Measurements from ENCODE around the gene REEP1.
"Not testable (repeated sequence)": the region's sequence is repeated elsewhere in the genome, so short reads cannot be mapped to it uniquely, and the experiment has no call there.

The REEP1 gene

DNA sequence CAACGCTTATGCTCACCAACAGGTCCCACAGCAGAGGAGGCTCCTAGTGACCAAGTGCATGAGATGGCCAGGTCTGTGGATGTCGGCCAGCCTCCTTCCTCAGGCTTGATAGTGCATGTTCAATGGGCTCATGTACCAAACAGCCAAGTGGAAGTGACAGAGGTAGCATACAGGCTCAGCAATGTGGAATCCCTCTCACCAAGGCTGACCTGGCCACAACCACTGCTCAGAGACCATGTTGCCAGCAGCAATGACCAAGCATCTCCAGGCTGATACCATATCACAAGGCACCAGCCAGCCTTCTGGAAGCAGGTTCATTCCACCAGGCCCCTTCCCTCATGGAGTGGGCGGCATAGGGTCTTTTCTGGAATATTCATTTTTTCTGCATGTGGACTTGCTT is 61.5 kb downstream of the REEP1 start:
- DNase-seq, result no peak

DNA sequence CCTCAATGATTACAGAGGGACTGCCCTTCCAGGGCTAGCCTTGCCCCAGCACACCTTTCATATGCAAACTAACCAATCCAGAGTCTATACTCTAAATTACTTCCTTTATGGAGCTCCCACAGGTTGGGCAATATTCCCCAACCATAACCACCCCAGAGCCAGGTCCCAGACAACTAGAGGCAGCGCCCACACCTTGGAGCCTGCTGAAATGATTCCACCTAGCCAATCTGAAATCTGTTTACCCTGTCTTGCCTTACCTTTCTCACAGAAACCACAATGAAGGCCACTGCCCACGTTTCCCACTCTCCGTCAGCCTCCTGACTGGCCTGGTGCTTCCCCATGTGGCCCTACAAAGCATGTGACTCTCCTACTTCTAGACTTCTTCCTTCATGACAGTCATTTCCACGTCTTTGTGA is 62.0 kb downstream of the REEP1 start:
- no peak for DNase-seq

DNA sequence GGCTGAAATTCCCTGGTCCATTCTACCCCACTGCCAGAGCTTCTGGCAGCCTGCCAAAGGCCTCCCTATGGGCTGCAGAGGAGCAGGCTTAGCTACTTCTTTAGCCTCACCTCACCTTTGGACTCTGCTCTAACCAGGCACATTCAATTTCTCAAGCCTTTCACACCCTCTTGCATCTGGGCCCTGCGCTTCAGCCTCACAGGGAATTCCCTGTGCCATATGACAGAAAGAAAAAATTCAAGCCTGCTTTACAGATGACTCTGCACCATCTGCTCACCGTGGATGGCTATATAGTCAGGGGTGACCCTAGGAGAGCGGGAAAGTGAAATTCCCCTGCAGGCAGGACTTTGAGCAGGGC is 62.5 kb downstream of the REEP1 start:
- DNase-seq, result no peak

DNA sequence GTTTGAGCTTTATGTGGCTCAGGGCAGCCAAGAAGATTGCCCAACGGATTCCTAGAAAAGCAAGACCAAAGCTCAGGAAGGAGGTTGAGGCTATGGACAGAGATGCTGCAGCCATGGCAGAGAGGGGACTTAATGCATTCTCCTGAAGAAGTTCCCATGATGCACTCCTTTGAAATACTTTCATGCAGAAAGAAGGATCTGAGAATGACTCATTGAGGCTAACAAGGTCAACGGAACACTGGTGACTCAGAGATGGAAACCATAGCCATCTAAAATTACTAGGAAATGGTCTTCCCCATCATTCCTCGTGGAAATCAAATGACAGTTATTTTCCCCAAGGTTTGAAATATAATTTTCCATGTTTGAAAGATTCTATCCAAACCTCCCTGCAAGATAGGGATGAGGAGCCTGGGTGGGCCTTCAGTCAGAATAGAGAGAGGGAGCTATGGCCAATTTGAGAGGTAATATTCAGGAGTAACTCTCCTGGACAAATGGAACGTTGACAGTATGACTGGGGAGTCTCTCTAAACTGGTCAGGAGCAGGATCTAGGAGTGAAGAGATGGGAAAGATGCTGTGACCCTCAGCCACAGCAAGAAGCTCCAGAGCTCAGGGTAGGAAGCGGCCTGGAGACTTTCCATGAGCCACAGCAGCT is 63.0 kb downstream of the REEP1 start:
- no peak for DNase-seq

DNA sequence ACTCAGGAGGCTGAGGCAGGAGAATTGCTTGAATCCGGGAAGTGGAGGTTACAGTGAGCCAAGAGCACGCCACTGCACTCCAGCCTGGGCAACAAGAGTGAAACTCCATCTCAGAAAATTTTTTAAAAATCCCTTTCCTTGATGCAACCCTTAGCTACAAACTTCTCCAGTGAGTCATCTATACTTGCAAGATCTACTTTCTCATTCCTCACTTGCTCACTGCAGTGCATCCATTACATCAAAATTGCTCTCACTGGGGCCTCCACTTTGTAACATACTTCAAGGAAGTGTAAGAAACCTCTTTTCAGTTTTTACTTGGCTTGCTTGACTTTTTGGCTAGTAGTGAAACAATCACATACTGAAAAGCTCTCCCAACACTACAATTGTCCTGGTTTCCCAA is 65.3 kb downstream of the REEP1 start:
- no peak for DNase-seq

DNA sequence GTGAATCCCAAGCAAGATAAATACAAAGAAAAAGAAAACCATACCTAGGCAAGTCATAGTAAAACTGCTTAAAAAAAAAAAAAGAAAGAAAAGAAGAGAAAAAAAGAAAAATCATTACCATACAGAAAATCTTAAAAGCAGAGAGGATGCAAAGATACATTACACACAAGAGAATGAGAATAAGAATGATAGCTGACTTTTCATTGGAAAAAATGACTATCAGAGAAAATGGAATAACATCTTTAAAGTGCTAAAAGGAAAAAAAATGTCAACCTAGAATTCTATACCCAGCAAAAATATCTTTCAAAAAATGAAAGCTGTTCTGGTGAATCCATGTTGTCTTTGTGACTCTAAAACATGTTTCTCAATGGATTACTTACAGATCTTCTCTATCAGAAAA is 66.2 kb downstream of the REEP1 start:
- no peak for DNase-seq

DNA sequence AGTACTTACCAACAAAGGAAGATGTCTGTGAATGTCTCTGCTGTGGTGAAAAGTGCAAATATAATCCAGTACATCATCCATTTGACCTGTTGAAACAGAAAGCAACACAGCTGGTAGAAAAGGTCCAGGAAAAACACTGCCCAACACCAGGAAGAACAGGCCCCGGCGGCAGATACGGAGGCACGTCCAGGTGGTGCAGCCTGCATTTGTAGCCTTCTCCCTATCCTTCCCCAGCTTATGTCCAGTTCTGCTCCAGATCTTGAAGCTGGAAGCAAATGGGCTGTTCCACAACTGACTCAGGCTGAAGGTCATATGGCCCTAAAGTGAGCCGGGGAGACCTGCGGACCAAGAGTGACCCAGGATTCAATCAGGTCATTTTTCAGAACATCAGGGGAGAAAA is 73.5 kb downstream of the REEP1 start:
- no peak for DNase-seq

DNA sequence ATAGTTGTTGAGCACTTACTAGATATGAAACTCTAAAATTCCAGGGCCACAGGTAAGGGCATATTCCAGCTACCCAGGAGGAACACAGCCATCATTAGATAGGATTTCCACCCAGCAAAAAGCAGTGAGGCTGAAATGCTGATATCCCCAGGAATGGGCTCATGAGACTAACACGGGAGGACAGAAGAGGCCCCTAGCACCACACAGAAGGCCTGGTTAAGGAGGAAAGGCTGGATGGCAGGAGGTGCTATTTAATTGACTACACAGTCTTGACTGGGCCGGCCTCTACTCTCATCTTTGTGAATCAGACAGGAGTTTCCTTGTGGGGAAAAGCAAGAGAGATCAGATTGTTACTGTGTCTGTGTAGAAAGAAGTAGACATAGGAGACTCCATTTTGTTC is 76.4 kb downstream of the REEP1 start:
- no peak for DNase-seq

DNA sequence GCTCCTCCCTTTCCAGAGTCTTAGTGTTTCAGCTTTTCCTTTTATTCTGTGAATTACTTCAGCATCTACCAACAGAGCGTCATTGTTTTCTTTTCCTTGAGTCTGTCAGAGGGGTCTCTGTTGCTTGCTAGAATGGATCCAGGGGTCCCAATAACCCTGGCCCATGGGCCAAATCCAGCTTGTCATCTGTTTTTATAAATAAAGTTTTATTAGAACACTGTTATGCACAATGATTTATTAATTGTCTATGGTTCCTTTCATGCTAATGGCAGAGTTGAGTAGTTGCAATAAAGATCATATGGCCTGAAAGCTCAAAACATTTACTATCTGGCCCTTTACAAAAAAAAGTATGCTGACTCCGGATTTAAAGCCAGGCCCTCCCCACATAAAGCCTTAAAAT is 79.3 kb downstream of the REEP1 start:
- no peak for DNase-seq

DNA sequence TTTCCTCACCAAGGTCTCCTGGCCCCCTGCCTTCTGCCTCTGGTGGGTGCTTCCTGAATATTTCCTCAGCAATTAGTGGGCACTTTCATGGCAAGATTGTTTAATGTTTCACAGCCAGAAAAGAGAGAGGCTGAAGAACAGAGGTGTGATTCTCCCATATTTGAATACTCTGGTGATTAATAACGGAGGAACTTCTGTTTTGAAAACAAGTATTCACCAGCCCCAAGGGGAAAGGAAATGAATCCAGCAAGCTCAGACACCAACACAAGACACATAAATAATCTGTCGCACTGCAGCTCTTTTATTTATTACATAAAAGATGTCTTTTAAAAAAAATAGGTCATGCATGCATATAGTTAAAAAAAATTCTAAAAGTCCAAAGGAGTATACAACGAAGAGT is 80.4 kb downstream of the REEP1 start:
- DNase-seq, result no peak

DNA sequence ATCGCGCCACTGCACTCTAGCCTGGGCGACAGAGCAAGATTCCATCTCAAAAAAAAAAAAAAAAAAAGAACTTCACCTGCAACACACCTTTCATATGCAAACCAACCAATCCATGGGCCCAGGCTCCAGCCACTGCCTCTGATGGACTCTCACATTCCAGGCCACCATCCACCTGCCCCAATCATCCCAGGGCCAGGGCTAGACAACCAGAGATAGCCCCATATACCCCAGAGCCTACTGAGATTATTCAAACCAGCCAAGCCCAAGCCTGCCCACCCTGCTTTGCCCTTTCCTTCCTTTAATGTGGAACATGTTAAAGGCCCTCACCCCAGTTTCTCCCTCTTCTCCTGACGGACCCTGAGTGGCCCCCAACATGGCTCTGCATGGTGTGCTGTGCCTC is 81.1 kb downstream of the REEP1 start:
- no peak for DNase-seq

DNA sequence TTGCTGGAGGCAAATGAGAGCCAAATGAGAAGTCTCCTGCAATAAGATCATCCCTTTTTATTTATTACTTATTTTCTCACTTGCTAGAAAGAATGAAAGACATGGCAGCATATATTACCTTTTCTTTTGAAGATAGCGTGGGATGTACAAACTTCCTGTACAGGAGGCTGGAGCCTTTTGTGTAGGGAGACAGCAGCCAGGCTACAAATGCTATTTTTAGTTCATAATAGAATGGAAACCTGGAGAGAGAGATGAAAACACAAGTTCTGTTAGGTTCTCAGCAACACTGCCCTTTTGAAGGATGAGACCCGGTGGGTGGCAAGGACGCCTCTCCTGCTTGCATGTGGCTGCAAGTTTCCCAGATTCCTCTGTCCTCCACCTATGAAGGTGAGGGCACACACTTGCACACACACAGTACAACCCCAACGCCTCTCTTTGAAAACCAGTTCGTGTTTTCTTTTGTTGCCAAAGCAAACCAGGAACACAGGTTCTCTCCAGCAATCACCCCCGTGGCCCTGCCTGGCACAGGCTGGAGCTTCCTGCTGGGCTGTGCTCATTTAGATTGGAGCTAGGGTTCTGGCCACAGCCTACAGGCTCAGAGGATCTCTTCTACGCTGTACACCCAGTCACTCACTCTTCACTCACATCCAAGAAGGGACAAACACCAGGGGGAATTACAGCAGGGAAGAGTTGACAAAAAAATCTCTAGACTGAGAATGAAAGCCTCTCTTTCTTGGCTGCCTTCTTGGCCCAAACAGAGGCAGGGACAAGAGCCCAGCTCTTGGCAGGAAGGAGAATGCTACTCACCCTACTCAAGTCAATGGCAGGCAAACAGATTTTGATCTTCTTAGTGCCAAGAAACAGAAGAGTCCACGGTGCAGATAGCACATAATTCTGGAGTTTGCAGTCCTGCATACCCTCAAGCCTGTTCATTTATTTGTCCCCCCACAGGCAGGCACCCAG is 82.6 kb downstream of the REEP1 start:
- no peak for DNase-seq

DNA sequence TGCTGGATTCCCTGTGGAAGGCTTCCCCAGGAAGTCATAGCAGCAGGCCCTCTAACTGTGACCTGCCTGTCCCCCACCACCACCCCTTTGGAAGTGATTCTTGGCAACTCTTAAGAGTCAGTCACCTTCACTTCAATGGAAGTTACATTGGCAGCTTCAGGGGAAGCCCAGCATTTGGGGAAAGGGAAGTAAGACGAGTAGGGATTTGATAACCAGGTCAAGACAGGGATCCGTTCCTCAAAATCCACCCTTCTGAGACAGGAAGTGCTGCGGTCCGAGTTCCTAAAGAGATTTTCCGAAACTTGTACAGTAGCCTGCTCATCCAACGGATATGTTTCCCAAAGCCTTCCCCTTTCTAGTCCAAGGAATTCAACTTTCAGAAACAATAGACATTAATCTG is 84.0 kb downstream of the REEP1 start:
- DNase-seq, result no peak

DNA sequence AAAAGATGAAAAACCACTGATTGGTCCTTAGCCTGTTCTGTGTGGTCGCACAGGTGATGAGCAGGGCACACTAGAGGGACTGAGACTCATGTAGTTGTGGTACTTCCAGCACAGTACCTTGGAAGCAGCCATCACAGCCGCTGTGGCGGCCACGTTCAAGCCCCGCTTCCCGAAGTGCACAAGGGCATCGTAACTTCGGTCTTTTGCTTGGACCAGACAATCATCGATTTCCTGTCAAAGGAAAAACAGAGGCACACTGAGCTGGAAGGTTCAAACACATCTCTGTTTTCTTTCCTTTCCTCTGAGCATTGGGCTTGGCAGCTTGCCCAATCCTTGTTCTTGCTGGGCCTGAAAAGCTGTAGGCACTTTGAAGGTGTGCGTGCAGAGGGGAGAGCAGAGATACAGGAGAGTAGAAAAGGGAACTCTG is 85.6 kb downstream of the REEP1 start:
- DNase-seq, result no peak

DNA sequence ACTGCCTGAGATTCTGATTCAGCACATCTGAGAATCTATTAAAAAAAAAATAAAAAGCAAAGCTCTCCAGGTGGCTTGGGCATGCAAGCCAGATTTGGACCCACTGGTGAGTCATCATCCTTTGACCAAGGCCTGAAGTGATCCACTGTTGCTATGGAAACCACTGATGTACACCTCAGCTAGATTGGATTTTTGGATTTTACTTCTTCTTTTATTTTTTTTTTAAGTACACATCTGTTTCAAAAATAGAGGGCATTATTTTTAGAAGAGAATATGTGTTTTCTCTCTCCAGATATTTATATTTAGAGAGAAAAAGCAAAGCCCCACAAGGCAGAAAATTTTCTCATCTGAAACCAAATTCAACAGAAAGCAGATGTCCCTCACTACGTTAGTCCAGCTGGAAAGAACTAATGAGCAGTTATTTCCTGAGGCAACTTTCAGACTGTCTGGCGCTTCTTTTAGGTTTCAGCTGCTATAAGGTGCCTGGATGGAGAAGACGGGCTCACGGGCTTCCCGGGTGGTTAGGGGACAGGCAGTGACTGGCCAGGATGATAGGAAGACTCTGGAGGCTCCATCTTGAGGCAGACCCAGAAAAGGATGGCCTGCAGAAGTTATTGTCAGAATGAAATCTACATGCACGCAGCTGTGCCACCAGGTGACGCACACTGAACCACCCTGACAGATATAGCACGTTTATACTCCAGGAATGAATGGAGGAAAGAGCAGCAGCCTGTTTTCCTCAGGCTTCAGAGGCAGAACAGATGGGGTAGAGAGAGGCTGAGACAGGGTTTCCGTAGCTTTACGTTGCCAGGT is 87.6 kb downstream of the REEP1 start:
- peak; percentile 44 for DNase-seq

DNA sequence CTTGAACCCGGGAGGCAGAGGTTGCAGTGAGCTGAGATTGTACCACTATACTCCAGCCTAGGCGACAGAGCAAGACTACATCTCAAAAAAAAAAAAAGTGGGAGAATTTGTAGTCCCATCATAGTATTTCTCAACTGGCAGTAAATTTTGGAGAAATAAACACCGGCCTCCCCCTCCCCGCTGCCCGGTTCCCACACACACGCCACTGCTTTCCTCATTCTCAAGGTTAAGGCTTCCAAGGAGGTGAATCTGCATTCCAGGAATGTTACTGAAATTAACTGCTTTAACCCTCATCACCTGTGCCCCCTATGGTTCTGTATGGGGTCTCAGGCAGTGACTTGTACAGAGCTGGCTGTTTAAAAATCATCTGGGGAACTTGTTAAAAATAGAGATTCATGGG is 88.2 kb downstream of the REEP1 start:
- DNase-seq, result no peak

DNA sequence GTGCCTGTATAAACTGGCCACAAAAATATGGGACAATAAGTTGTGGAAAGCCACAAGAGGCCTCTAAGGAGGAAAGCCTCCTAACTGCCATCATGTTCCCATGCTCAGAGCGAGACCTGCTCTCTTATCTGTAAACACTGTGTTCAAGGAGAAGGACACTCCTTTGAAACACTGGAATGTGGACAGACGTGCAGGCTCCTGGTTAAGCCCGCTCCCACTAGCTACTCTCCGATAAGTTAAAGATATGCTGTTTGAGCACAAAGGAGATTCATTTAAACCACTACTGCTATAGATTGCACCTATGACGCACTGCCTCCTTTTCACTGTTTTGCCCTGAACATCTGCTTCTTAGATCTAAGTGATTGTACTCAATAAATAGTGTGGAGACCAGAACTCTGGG is 92.2 kb downstream of the REEP1 start:
- DNase-seq, result not testable (repeated sequence)

DNA sequence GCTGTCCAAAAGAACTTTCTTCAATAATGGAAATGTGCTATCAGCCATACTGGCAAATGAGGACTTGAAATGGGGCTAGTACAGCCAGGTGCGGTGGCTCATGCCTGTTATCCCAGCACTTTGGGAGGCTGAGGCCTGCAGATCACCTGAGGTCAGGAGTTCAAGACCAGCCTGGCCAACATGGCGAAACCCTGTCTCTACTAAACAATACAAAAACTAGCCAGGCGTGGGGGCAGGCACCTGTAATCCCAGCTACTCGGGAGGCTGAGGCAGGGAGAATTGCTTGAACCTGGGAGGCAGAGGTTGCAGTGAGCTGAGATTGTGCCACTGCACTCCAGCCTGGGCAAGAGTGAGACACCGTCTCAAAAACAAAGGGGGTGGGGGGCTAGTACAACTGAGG is 92.6 kb downstream of the REEP1 start:
- DNase-seq, result not testable (repeated sequence)

DNA sequence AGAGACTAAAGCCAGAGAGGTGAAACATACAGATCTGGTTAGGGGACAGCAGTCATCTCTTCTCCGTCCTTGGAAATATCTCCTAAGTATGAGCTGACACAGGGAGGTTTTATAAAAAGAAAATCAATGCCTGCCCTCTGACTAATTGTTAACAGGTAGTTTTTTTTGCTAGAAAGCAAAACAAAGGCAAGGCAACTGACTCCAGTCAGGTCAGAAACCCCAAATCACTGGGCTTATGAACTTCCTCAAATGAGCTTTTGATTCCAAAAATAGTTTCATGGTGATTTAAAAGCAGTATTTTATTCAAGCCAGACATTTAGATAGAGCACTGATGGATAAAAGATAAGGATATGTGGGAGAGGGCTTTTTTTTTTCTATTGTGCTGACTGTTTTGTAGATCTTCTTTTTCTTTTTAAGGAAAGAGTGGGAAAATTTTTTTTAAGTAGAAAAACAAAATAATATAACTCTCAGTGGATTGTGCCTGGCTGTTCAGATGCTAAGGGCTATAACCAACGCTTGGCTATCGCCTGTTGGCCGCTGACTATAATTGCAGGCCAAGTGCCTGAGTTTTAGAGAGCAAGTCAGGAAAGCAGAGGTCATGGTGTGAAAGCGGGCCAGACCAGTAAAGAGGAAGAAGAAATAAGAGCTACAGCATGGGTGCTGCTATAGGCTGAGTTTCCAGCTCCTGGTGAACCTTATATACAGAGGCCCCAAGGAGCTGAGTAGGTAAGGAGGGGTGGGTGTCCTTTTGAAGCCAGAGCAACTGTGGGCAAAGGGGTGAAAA is 93.3 kb downstream of the REEP1 start:
- DNase-seq, result no peak

DNA sequence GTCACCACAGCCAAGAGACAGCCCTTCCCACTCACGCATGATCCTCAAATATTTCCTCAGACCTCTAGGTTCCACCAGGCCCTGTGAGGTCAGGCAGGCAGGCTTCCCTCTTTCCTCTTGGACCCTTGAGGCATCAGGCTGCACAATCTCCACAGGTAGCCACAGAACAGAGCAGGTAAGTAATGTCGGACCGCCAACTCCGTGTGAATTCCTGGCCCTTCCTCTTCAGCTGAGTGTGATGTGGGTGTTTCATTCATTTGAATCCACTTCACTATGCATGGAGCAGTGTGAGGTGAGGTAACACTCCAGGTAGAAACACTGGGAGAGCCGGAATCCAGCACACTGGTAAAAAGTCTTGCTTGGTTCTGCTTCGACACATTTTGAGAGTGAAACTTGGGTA is 94.2 kb downstream of the REEP1 start:
- DNase-seq, result no peak

DNA sequence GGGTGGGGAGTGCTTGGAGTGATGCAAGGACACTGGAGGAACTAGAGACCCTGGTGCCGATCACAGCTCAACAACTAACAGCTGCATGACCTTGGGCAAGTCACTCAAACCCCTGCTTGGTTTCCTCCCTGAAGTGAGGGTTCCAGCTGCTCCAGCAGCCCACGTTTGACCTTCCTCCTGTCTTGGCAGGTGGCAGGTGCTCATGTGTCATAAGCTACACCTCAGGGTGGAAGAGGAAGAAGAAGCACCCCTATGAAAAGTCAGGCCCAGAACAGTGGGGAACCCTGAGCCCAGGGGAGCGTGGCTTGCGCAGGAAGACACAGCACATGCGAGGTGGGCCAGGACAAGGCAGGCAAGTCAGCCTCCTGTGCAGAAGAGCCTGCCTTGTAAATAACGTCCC is 95.8 kb downstream of the REEP1 start:
- no peak for DNase-seq

DNA sequence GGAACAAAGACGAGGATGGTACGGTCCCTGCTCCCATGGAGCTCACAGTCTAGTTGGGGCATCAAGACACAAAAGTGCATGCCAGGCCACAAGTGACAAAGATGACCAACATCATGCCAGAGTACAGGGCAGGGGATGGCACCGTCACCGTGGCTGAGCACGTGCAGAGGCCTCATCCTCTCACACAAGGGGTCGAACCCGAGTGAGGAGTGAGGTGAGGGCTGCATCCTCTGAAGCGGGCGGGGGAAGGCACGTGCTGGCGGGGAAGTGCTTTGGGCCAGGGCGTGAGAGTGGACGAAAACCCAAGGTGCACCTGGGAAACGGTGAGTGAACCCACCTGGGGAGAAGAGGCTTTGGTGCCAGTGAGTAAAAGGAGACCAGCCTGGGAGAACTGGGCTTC is 97.2 kb downstream of the REEP1 start:
- DNase-seq, result no peak

DNA sequence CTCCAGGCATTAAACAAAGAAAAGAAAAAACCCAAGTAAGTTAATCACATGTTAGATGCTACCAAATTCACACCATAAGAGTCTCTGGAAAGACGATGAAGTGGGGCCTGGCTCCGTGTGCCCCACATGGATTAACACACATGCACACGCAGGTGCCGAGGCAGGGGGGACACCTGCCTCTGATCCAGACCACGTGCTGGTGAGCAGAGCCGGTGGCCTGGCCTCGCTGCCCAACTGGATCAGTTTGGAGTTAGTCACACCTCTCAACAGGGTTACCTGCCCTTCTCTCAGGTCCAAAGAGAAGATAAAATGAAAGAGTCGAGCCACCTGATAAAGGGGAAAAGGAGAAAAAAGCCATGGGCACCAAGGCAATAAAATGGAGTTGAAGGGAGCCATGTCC is 97.7 kb downstream of the REEP1 start:
- no peak for DNase-seq
